Ascending aorta (tissue), 2 donors: ENCODE results near the gene PIK3CB. TPM values are rescaled to one million over a fixed set of nuclear protein-coding genes. Genes with fewer than 3 reads are reported as not detected.

Experiments used
- DNase-seq, 2 donors: peaks; one replicate each; pipeline ENCODE4 v3.0.0-alpha.2; 2019; ENCODE audit warnings: low spot score in 2 of 2
- H3K27ac ChIP-seq, 2 donors: fragments of 200-600 bp; sonication (generic); one replicate each; pipeline ENCODE4 v1.5.1; 2016 to 2017; ENCODE audit warnings: mild to moderate bottlenecking in 1 of 2
- H3K27me3 ChIP-seq: fragments of 200-600 bp; sonication (generic); one replicate; pipeline ENCODE4 v1.5.1; 2017
- H3K36me3 ChIP-seq, 2 donors: fragments of 200-600 bp; sonication (generic); one replicate each; pipeline ENCODE4 v1.5.1; 2016
- H3K4me1 ChIP-seq, 2 donors: fragments of 200-600 bp; sonication (generic); one replicate each; pipeline ENCODE4 v1.5.1; 2016 to 2017; ENCODE audit warnings: mild to moderate bottlenecking in 1 of 2
- H3K4me3 ChIP-seq, 2 donors: fragments of 200-600 bp; sonication (generic); one replicate each; pipeline ENCODE4 v1.5.1; 2016 to 2017; ENCODE audit warnings: mild to moderate bottlenecking in 1 of 2
- H3K9me3 ChIP-seq, 2 donors: fragments of 200-600 bp; sonication (generic); one replicate each; pipeline ENCODE4 v1.5.1; 2016
- intact Hi-C: fragments of 100-400 bp; cut with DNase I; formaldehyde crosslinking; loops from one replicate; pipeline ENCODE4 v1.15.1; 2023
- total RNA-seq: library from RNA; depleted of rRNA; stranded (reverse); fragments of >200 nt; gene quantifications from one replicate; pipeline ENCODE4 v1.1.0, GENCODE V29; 2016
- TF ChIP-seq, protein P1 (sequence below), 3 experiments: fragments of 200-600 bp in 2 of 3; fragments of 450-650 bp in 1 of 3; sonication (generic) in 2 of 3; IDR thresholded peaks; one replicate each; pipeline ENCODE4 v1.5.1; 2016 to 2019; ENCODE audit warnings: antibody characterized with exemption in 3 of 3, mild to moderate bottlenecking in 1 of 3, moderate library complexity in 1 of 3

Gene PIK3CB
- total RNA-seq, 1 donor from 2014 or later, result 9.3 TPM

DNA sequence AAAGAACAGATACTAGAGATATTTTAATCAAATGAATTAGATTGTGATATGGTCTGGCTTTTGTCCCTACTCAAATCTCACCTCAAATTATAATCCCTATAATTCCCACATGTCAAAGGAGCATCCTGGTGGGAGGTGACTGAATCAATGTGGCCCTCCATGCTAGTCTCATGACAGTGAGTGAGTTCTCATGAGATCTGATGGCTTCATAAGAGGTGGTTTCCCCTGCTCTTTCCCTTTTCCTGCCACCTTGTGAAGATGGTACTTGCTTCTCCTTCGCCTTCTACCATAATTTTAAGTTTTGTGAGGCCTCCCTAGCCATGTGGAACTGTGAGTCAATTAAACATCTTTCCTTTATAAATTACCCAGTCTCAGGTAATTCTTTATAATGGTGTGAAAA lies 143.4 kb downstream of the PIK3CB start:
- Histone ChIP-seq H3K4me3 (no peak overlapping the region), H3K27ac (no peak overlapping the region), H3K4me1 (peaks cover 0 to 7% of the 10 kb centered on the region in 2 donors), H3K9me3 (no peaks in the 10 kb centered on the region), H3K27me3 (no peaks in the 10 kb centered on the region), H3K36me3 (peaks cover 3 to 8% of the 10 kb centered on the region in 2 donors)
- intact Hi-C loops, result loop anchor here (10.0 kb wide), 1 partner anchor 97 kb away; the partner anchor contains the start of gene CEP70
- DNase-seq, result no peak
- TF ChIP-seq, protein P1, sequence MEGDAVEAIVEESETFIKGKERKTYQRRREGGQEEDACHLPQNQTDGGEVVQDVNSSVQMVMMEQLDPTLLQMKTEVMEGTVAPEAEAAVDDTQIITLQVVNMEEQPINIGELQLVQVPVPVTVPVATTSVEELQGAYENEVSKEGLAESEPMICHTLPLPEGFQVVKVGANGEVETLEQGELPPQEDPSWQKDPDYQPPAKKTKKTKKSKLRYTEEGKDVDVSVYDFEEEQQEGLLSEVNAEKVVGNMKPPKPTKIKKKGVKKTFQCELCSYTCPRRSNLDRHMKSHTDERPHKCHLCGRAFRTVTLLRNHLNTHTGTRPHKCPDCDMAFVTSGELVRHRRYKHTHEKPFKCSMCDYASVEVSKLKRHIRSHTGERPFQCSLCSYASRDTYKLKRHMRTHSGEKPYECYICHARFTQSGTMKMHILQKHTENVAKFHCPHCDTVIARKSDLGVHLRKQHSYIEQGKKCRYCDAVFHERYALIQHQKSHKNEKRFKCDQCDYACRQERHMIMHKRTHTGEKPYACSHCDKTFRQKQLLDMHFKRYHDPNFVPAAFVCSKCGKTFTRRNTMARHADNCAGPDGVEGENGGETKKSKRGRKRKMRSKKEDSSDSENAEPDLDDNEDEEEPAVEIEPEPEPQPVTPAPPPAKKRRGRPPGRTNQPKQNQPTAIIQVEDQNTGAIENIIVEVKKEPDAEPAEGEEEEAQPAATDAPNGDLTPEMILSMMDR (IDR thresholded peaks at IDR 0.05), result no peak

- DNase-seq, result no peak
- intact Hi-C loops, result loop anchor here (10.0 kb wide), 1 partner anchor 95 kb away; the partner anchor contains the start of gene CEP70
Measured at GRCh38 chr3:138690036-138690435, 144.7 kb downstream of the PIK3CB start.

DNA sequence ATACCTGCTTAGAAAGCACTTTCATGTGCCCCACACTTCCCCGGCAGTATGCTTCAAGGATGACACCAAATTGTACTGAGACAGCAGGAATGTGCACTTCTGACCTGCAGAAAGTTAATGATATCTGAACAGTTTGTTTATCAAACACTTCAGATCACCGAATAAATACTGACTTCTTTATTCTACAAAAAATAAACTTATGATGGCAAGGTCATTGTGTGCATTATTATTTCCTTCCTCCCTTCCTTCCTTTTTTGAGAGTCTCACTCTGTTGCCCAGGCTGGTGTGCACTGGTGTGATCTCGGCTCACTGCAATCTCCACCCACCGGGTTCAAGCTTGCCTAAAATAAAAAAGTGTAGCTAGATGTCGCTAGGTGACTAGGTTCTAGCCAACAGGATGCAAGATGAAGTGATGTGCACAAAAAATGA lies 145.8 kb downstream of the PIK3CB start:
- intact Hi-C loops, result no loop called here
- TF ChIP-seq, protein P1 (IDR thresholded peaks at IDR 0.05), result no peak
- Histone ChIP-seq H3K27me3 (no peaks in the 10 kb centered on the region), H3K9me3 (no peaks in the 10 kb centered on the region), H3K4me1 (no peaks in the 10 kb centered on the region), H3K36me3 (peaks cover 3 to 8% of the 10 kb centered on the region in 2 donors), H3K27ac (no peak overlapping the region), H3K4me3 (no peak overlapping the region)
- no peak for DNase-seq

More at GRCh38 chr3:138690036-138690435, 144.7 kb downstream of the PIK3CB start:
- TF ChIP-seq, protein P1 (IDR thresholded peaks at IDR 0.05), result no peak
- peaks cover 3 to 8% of the 10 kb centered on the region in 2 donors for H3K36me3 ChIP-seq
- peaks cover 0 to 7% of the 10 kb centered on the region in 2 donors for H3K4me1 ChIP-seq
- H3K27ac ChIP-seq, result no peak overlapping the region
- H3K27me3 ChIP-seq, result no peaks in the 10 kb centered on the region
- H3K4me3 ChIP-seq, result no peak overlapping the region
- no peaks in the 10 kb centered on the region for H3K9me3 ChIP-seq

DNA sequence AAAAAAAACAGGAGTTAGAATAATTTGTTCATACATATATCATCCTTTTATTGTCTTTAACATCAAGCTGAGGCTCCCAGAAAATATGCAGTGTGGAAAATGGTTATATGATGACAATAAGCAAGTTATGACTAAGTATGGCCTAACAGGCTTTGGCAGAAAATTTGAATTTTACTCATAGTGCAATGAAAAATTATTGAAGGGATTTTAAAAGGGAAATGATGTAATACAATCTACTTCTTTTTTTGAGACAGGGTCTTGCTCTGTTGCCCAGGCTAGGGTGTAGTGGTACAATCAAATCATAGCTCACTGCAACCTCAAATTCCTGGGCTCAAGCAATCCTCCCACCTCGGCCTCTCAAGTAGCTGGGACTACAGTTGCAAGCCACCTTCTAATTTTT lies 147.5 kb downstream of the PIK3CB start:
- intact Hi-C loops, result no loop called here
- Histone ChIP-seq H3K4me1 (no peaks in the 10 kb centered on the region), H3K9me3 (no peaks in the 10 kb centered on the region), H3K27ac (no peak overlapping the region), H3K4me3 (no peak overlapping the region), H3K27me3 (no peaks in the 10 kb centered on the region), H3K36me3 (peaks cover 7 to 8% of the 10 kb centered on the region in 2 donors)
- TF ChIP-seq, protein P1 (IDR thresholded peaks at IDR 0.05), result no peak
- DNase-seq, result no peak

GRCh38 chr3:138686771-138687221 lies 147.9 kb downstream of the PIK3CB start:
- H3K36me3 ChIP-seq, result peaks cover 7 to 8% of the 10 kb centered on the region in 2 donors
- intact Hi-C loops, result no loop called here
- no peak for DNase-seq
- no peaks in the 10 kb centered on the region for H3K27me3 ChIP-seq
- no peak overlapping the region for H3K27ac ChIP-seq
- H3K4me3 ChIP-seq, result no peak overlapping the region
- H3K9me3 ChIP-seq, result no peaks in the 10 kb centered on the region
- TF ChIP-seq, protein P1 (IDR thresholded peaks at IDR 0.05), result no peak
- no peaks in the 10 kb centered on the region for H3K4me1 ChIP-seq

DNA sequence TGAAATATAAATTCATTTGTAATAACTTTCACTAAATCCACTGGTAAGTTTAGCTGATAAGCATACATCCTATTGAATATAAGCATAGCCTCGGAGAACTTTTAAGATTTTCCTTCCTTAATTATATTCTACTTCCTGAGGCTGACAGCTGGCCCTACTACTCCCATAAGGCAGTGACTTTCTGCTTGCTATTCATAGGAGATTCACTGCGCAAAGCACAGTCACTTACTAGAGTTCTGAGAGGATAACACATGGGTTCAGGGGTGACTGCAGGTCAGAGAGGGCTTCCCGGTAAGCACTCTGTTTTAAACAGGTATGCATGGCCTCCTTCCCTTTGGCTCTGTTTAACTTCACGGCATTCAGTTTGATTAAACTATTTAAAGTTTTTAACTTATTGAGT lies 150.3 kb downstream of the PIK3CB start:
- H3K36me3 ChIP-seq, result peaks cover 7 to 13% of the 10 kb centered on the region in 2 donors
- H3K27me3 ChIP-seq, result no peaks in the 10 kb centered on the region
- TF ChIP-seq, protein P1 (IDR thresholded peaks at IDR 0.05), result no peak

More for the DNA sequence above, 150.3 kb downstream of the PIK3CB start:
- Histone ChIP-seq H3K9me3 (no peaks in the 10 kb centered on the region), H3K27ac (no peak overlapping the region), H3K4me3 (no peak overlapping the region), H3K4me1 (no peaks in the 10 kb centered on the region)
- DNase-seq, result no peak
- intact Hi-C loops, result no loop called here
